Measurements from ENCODE around the gene KIF1B.

DNA sequence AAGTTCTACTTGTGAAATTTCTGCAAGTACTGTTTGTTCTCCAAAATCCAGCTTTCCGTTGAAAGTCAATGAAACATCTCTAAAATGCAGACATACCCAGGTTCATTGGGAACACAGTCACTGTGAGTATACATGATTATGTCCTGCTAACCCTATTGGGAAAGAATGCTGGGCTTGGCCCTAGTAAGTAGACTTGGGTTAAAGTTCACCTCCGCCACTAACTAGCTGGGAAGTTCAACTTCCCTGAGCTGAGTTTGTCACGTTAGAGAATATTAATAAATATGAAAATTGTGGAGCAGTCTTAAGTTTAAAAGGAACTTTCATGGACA is 178.0 kb downstream of the KIF1B start:
- TF ChIP-seq, protein P1, sequence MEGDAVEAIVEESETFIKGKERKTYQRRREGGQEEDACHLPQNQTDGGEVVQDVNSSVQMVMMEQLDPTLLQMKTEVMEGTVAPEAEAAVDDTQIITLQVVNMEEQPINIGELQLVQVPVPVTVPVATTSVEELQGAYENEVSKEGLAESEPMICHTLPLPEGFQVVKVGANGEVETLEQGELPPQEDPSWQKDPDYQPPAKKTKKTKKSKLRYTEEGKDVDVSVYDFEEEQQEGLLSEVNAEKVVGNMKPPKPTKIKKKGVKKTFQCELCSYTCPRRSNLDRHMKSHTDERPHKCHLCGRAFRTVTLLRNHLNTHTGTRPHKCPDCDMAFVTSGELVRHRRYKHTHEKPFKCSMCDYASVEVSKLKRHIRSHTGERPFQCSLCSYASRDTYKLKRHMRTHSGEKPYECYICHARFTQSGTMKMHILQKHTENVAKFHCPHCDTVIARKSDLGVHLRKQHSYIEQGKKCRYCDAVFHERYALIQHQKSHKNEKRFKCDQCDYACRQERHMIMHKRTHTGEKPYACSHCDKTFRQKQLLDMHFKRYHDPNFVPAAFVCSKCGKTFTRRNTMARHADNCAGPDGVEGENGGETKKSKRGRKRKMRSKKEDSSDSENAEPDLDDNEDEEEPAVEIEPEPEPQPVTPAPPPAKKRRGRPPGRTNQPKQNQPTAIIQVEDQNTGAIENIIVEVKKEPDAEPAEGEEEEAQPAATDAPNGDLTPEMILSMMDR (IDR thresholded peaks at IDR 0.05): no peak
- TF ChIP-seq POLR2A (IDR thresholded peaks at IDR 0.05): no peak

Data from Peyer's patch (tissue), 4 donors.